Activated naive CD4-positive, alpha-beta T cell treated with anti-CD3 and anti-CD28 coated beads, Interleukin-2, amount 50 U/mL, for 24 hours (primary cell): ENCODE results near the gene DCAF5.
"Not testable (repeated sequence)": the region's sequence is repeated elsewhere in the genome, so short reads cannot be mapped to it uniquely, and the experiment has no call there.

Experiments
- H3K27ac Mint-ChIP-seq: one replicate; pipeline ENCODE4 v1.8.0; 2021; ENCODE audit warnings: mild to moderate bottlenecking, mixed read lengths
- H3K27me3 Mint-ChIP-seq: one replicate; pipeline ENCODE4 v1.8.0; 2021; ENCODE audit warnings: mixed read lengths
- H3K36me3 Mint-ChIP-seq: one replicate; pipeline ENCODE4 v1.8.0; 2021; ENCODE audit warnings: mixed read lengths
- H3K4me1 Mint-ChIP-seq: one replicate; pipeline ENCODE4 v1.8.0; 2021; ENCODE audit warnings: mixed read lengths
- H3K4me3 Mint-ChIP-seq: one replicate; pipeline ENCODE4 v1.8.0; 2021; ENCODE audit warnings: mild to moderate bottlenecking, mixed read lengths
- H3K9me3 Mint-ChIP-seq: one replicate; pipeline ENCODE4 v1.8.0; 2021; ENCODE audit warnings: mixed read lengths

DCAF5 gene

GRCh38 chr14:69093631-69094421 lies 59.1 kb downstream of the DCAF5 start:
- Mint-ChIP-seq H3K27ac (no peak overlapping the region), H3K9me3 (no peaks in the 10 kb centered on the region), H3K36me3 (peaks cover 8% of the 10 kb centered on the region), H3K4me3 (no peak overlapping the region), H3K27me3 (no peaks in the 10 kb centered on the region), H3K4me1 (peaks cover 29% of the 10 kb centered on the region)

GRCh38 chr14:69092840-69093422 lies 60.0 kb downstream of the DCAF5 start:
- Mint-ChIP-seq H3K27ac (peak overlapping the region; percentile 46), H3K4me3 (no peak overlapping the region), H3K36me3 (peaks cover 9% of the 10 kb centered on the region), H3K27me3 (no peaks in the 10 kb centered on the region), H3K9me3 (no peaks in the 10 kb centered on the region), H3K4me1 (peaks cover 26% of the 10 kb centered on the region)

DNA sequence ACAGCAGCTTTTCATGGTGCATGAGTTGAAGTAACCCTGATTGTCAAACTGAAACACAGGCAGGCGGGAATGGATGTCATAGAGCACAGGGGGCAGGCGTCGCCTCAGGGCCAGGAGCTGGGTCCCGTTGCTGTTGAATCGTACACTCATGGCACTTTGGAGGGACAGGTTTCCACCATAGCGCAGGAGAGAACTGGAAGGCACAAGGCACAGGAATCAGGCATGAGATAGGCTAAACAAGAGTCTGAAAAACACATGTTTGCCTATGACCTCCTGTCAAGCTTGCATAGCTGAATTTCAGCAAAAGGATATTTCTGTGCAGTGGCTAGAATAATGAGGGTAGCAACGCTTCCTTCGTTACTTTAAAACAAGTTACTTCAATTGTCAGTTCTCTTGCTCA lies 61.2 kb downstream of the DCAF5 start:
- Mint-ChIP-seq H3K4me3 (no peak overlapping the region), H3K4me1 (peaks cover 20% of the 10 kb centered on the region), H3K36me3 (peaks cover 13% of the 10 kb centered on the region), H3K27ac (peak overlapping the region; percentile 49), H3K27me3 (no peaks in the 10 kb centered on the region), H3K9me3 (no peaks in the 10 kb centered on the region)

GRCh38 chr14:69091006-69091405 lies 61.9 kb downstream of the DCAF5 start:
- H3K27ac Mint-ChIP-seq = peak overlapping the region; percentile 49
- peaks cover 14% of the 10 kb centered on the region for H3K36me3 Mint-ChIP-seq
- peaks cover 18% of the 10 kb centered on the region for H3K4me1 Mint-ChIP-seq

DNA sequence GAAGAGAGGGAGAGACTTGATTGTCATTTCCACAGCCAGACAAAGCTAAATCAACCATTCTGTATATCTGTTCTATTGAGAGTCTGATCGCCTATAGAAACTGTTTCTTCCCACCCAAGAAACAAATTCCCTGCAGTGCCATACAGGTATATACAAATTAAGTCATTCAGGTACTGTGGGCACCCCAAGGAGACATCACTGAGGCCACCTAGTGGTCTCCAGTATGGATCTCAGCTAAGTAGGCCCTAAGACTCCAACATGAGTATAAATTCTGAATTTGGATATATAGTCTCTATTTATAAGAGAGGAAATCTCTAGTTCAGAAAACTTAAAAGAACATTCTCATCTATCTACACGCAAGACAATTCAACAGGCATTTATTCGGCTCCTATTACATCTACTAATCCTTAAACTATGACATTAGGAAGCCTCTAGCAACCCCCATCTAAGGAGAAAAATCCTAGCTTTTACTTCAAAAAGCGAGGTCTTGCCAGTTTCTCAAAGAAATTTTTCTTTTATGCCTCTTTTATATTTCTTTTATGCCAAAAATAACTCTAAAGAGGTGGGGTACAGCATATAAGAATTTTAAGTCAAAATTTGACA lies 62.6 kb downstream of the DCAF5 start:
- Mint-ChIP-seq H3K4me1 (peaks cover 13% of the 10 kb centered on the region), H3K9me3 (no peaks in the 10 kb centered on the region), H3K4me3 (no peak overlapping the region), H3K27ac (no peak overlapping the region), H3K27me3 (no peaks in the 10 kb centered on the region), H3K36me3 (peaks cover 15% of the 10 kb centered on the region)

More at GRCh38 chr14:69091006-69091405, 61.9 kb downstream of the DCAF5 start:
- H3K27me3 Mint-ChIP-seq = no peaks in the 10 kb centered on the region
- H3K9me3 Mint-ChIP-seq = no peaks in the 10 kb centered on the region
- H3K4me3 Mint-ChIP-seq = no peak overlapping the region

DNA sequence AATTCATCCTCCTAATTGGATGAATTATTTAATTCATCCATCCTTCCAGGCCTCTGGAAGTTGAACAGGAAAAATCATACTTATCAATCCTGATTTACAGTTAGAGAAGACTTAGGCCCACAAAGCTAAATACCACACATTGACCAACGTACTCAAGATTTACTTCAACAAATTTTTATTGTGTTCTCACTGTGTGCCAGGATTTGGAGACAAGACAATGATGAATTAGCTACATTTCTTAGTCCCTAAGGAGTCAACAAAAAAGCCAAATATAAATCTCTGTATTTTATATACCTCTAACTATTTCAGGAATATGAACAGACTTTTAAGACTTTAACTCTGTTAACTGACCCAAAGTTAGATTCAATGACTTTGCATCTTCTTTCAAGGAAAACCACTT lies 63.9 kb downstream of the DCAF5 start:
- Mint-ChIP-seq H3K36me3 (peaks cover 17% of the 10 kb centered on the region), H3K4me3 (no peak overlapping the region), H3K27me3 (no peaks in the 10 kb centered on the region), H3K4me1 (peaks cover 8% of the 10 kb centered on the region), H3K27ac (no peak overlapping the region), H3K9me3 (no peaks in the 10 kb centered on the region)

- Mint-ChIP-seq H3K27ac (no peak overlapping the region), H3K9me3 (no peaks in the 10 kb centered on the region), H3K27me3 (no peaks in the 10 kb centered on the region), H3K36me3 (peaks cover 17% of the 10 kb centered on the region), H3K4me1 (peaks cover 7% of the 10 kb centered on the region), H3K4me3 (no peak overlapping the region)
Measured at GRCh38 chr14:69088586-69088985, 64.3 kb downstream of the DCAF5 start.

DNA sequence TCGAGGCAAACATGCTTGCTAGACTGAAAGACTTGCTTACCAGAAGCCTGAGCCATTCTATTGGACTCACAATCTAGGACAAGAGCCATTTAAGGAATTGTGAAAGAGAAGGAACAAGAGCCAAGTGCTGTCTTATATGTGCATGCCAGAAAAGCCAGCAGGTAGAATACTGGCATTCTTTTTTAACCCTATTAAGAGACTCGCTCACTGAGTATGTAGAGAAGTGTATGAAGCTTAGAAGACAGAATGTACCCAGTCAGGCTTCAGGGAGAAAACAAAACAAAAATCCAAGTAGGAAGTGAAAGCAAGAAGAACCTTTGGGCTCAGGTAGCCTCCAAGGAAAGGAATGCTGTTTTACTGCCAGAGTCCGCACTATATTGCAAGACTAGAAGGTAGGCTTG lies 65.9 kb downstream of the DCAF5 start:
- no peaks in the 10 kb centered on the region for H3K4me1 Mint-ChIP-seq
- H3K9me3 Mint-ChIP-seq = no peaks in the 10 kb centered on the region
- peaks cover 17% of the 10 kb centered on the region for H3K36me3 Mint-ChIP-seq
- no peaks in the 10 kb centered on the region for H3K27me3 Mint-ChIP-seq
- no peak overlapping the region for H3K4me3 Mint-ChIP-seq
- H3K27ac Mint-ChIP-seq = peak overlapping the region; percentile 3

DNA sequence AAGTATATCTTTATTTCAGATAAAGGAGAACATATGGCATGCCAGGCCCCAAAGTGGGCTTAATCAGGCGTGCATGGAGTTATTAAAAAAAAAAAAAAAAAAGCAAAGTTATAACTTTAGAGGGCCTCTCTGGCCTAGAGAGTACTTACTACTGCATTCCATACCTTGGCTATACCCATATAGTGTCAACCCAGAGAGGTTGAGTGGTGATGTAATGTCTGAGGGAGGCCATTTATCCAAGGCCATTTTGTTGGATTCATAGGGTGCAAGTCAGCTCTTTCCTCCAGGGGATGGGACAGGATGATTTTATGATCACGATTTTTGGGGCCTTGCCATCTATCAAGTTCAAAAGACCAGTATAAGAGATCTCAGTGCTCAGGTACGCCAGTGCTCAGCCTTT lies 66.4 kb downstream of the DCAF5 start:
- H3K27ac Mint-ChIP-seq = no peak overlapping the region

DNA sequence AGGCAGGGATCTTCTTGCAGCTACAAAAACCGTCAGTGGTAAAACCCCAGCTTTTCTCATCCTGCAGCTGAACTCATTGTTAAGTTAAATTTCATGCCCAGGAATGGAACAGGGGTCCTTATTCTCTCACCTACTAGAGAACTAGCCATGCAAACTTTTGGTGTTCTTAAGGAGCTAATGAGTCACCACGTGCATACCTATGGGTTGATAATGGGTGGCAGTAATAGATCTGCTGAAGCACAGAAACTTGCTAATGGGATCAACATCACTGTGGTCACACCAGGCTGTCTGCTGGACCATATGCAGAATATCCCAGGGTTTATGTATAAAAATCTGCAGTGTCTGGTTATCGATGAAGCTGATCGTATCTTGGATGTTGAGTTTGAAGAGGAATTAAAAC lies 68.9 kb downstream of the DCAF5 start:
- Mint-ChIP-seq H3K4me1 (peaks cover 12% of the 10 kb centered on the region), H3K4me3 (no peak overlapping the region), H3K9me3 (no peaks in the 10 kb centered on the region), H3K36me3 (peaks cover 12% of the 10 kb centered on the region), H3K27me3 (no peaks in the 10 kb centered on the region), H3K27ac (no peak overlapping the region)

More for the DNA sequence above, 66.4 kb downstream of the DCAF5 start:
- Mint-ChIP-seq H3K36me3 (peaks cover 16% of the 10 kb centered on the region), H3K4me1 (peaks cover 5% of the 10 kb centered on the region), H3K9me3 (no peaks in the 10 kb centered on the region), H3K27me3 (no peaks in the 10 kb centered on the region), H3K4me3 (no peak overlapping the region)

DNA sequence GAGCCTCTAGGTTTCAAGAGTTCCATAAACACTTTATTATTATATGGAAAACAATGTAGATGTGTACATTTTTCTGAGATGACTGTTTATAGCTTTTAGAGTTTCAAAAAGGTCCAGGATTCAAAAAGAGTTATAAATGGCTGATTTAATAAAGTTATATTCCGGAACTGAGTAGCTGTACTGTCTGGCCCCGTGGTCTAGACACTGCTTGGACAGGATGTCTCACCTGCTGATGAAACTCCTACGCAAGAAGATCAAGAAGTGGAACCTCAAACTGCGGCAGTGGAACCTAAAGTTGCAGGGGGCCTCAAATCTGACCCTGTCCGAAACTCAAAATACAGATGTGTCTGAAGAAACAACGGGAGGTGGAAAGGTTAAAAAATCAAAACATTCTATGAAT lies 69.7 kb downstream of the DCAF5 start:
- peaks cover 12% of the 10 kb centered on the region for H3K36me3 Mint-ChIP-seq
- H3K4me3 Mint-ChIP-seq = no peak overlapping the region
- peaks cover 17% of the 10 kb centered on the region for H3K4me1 Mint-ChIP-seq
- H3K9me3 Mint-ChIP-seq = no peaks in the 10 kb centered on the region
- no peak overlapping the region for H3K27ac Mint-ChIP-seq
- no peaks in the 10 kb centered on the region for H3K27me3 Mint-ChIP-seq

- Mint-ChIP-seq H3K27me3 (no peaks in the 10 kb centered on the region), H3K27ac (no peak overlapping the region), H3K4me1 (peaks cover 23% of the 10 kb centered on the region), H3K36me3 (peaks cover 7% of the 10 kb centered on the region), H3K9me3 (no peaks in the 10 kb centered on the region), H3K4me3 (no peak overlapping the region)
Measured at GRCh38 chr14:69081271-69081670, 71.6 kb downstream of the DCAF5 start.

DNA sequence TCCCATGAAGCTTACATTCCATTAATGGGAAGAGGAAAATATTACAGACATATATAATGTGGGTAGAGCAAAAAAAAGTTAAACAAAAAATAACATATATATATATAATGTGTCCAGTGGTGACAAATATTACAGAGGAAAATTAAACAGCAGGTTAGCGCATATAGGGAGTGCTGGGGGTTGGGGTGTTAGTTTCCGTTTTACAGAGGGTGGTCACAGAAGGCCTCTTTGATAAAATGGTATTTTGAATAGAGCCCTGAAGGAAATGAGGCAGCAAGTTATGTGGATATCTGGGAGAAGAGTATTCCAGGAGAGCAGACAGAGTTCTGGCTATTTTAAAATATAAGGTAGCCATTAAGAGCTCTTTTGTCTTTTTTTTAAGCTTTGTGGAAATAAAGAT lies 73.2 kb downstream of the DCAF5 start:
- Mint-ChIP-seq H3K36me3 (peaks cover 3% of the 10 kb centered on the region), H3K27ac (no peak overlapping the region)

GRCh38 chr14:69079188-69079742 lies 73.7 kb downstream of the DCAF5 start:
- no peak overlapping the region for H3K27ac Mint-ChIP-seq
- H3K27me3 Mint-ChIP-seq = no peaks in the 10 kb centered on the region
- no peak overlapping the region for H3K4me3 Mint-ChIP-seq
- peaks cover 24% of the 10 kb centered on the region for H3K4me1 Mint-ChIP-seq
- no peaks in the 10 kb centered on the region for H3K9me3 Mint-ChIP-seq
- H3K36me3 Mint-ChIP-seq = peaks cover 6% of the 10 kb centered on the region

More for the DNA sequence above, 73.2 kb downstream of the DCAF5 start:
- Mint-ChIP-seq H3K27me3 (no peaks in the 10 kb centered on the region), H3K4me3 (no peak overlapping the region), H3K4me1 (peaks cover 24% of the 10 kb centered on the region), H3K9me3 (no peaks in the 10 kb centered on the region)

DNA sequence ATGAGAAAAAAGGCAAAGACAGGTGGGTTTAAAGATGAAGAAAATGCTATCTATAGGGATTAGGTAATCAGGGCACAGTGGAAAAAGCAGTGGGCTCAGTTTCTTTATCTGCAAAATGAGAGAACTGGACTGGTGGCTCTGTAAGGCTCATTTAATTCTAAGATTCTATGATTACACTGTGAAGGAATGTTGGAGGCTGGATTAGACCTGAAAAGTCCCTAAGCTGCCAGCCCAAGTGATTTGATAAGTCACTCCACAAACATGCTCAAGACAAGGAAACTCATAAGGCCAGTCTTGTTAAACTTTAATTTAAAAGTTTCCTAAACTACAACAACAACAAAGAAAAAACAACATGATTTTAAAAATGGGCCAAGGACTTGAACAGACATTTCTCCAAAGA lies 75.1 kb downstream of the DCAF5 start:
- no peaks in the 10 kb centered on the region for H3K27me3 Mint-ChIP-seq
- H3K27ac Mint-ChIP-seq = no peak overlapping the region
- H3K36me3 Mint-ChIP-seq = peaks cover 9% of the 10 kb centered on the region
- peaks cover 27% of the 10 kb centered on the region for H3K4me1 Mint-ChIP-seq
- H3K9me3 Mint-ChIP-seq = no peaks in the 10 kb centered on the region
- no peak overlapping the region for H3K4me3 Mint-ChIP-seq

DNA sequence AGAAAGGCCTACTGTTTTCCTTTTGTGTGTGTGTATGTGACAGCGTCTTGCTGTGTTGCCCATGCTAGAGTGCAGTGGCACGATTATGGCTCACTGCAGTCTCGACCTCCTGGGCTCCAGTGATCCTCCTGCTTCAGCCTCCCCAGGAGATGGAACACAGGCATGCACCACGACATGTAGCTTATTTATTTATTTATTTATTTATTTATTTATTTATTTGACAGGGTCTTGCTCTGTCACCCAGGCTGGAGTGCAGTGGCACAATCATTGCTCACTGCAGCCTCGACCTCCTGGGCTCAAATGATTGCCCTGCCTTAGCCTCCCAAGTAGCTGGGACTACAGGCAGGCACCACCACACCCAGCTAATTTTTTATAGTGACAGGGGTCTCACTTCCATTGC lies 75.7 kb downstream of the DCAF5 start:
- not testable (repeated sequence) for H3K27me3 Mint-ChIP-seq, H3K27ac Mint-ChIP-seq, H3K4me3 Mint-ChIP-seq, H3K9me3 Mint-ChIP-seq
- Mint-ChIP-seq H3K36me3 (peaks cover 12% of the 10 kb centered on the region), H3K4me1 (peaks cover 33% of the 10 kb centered on the region)
